GM20431 (cell line): ENCODE results near the gene ANKRD2.
"Not testable (repeated sequence)": the region's sequence is repeated elsewhere in the genome, so short reads cannot be mapped to it uniquely, and the experiment has no call there.

ENCODE experiments used
- in situ Hi-C: fragments of 300-500 bp; cut with MseI, MboI; formaldehyde crosslinking; loops from one replicate; pipeline ENCODE4 v1.15.0; 2020; ENCODE audit warnings: low sequenced_read_pairs; ENCODE audit not compliant: unreplicated experiment

The ANKRD2 gene

GRCh38 chr10:97572214-97572989, at the start of gene ANKRD2:
TSS of gene ANKRD2 (plus strand) at chr10:97572779. CDS start at chr10:97572789, 10 bp downstream.
- in situ Hi-C loops, result no loop called here

- in situ Hi-C loops, result no loop called here
Measured at GRCh38 chr10:97522937-97523336, 49.6 kb upstream of the ANKRD2 start.

GRCh38 chr10:97525086-97525485, 47.5 kb upstream of the ANKRD2 start:
- in situ Hi-C loops, result no loop called here

GRCh38 chr10:97525683-97526110, 46.9 kb upstream of the ANKRD2 start:
- in situ Hi-C loops, result no loop called here

- in situ Hi-C loops, result not testable (repeated sequence)
Measured at GRCh38 chr10:97528876-97529275, 43.7 kb upstream of the ANKRD2 start.

- in situ Hi-C loops, result no loop called here
Measured at GRCh38 chr10:97529685-97530465, 42.7 kb upstream of the ANKRD2 start.

- in situ Hi-C loops, result no loop called here
Measured at GRCh38 chr10:97531401-97531986, 41.1 kb upstream of the ANKRD2 start.

- in situ Hi-C loops, result no loop called here
Measured at GRCh38 chr10:97532935-97533671, 39.5 kb upstream of the ANKRD2 start.

GRCh38 chr10:97533888-97534287, 38.7 kb upstream of the ANKRD2 start:
- in situ Hi-C loops, result no loop called here

GRCh38 chr10:97534746-97535367, 37.7 kb upstream of the ANKRD2 start:
- in situ Hi-C loops, result no loop called here

GRCh38 chr10:97537186-97537869, 35.3 kb upstream of the ANKRD2 start:
- in situ Hi-C loops, result no loop called here

- in situ Hi-C loops, result no loop called here
Measured at GRCh38 chr10:97538411-97538810, 34.2 kb upstream of the ANKRD2 start.

GRCh38 chr10:97538839-97539238, 33.7 kb upstream of the ANKRD2 start:
- in situ Hi-C loops, result no loop called here

GRCh38 chr10:97539523-97540200, 32.9 kb upstream of the ANKRD2 start:
- in situ Hi-C loops, result no loop called here

GRCh38 chr10:97540669-97541500, 31.7 kb upstream of the ANKRD2 start:
- in situ Hi-C loops, result no loop called here

GRCh38 chr10:97542169-97543024, 30.2 kb upstream of the ANKRD2 start:
- in situ Hi-C loops, result no loop called here

- in situ Hi-C loops, result no loop called here
Measured at GRCh38 chr10:97543025-97543546, 29.5 kb upstream of the ANKRD2 start.
